K562 (cell line): Measurements from ENCODE around the gene NRP1. TPM values are rescaled to one million over a fixed set of nuclear protein-coding genes. Genes with fewer than 3 reads are reported as not detected.

Experiments
- AFF1 ChIP-seq, 2 experiments: fragments of 450-650 bp; IDR thresholded peaks; 2 replicates each; pipeline ENCODE4 v1.6.1; 2018; ENCODE audit warnings: mild to moderate bottlenecking in 2 of 2, low read depth in 1 of 2; ENCODE audit not compliant: partially characterized antibody in 2 of 2
- CHD7 ChIP-seq: fragments of 200-600 bp; sonication (generic); IDR thresholded peaks from one replicate; pipeline ENCODE4 v1.6.1; 2012; ENCODE audit warnings: mild to moderate bottlenecking, low read depth, low read length, inconsistent platforms
- MTA1 ChIP-seq: fragments of 450-650 bp; IDR thresholded peaks from 2 replicates; pipeline ENCODE4 v1.6.1; 2017; ENCODE audit warnings: borderline replicate concordance
- NR2C1 ChIP-seq, 2 experiments: fragments of 450-650 bp; IDR thresholded peaks; 2 replicates each; pipeline ENCODE4 v1.6.1; 2017; ENCODE audit warnings: mild to moderate bottlenecking in 2 of 2, antibody characterized with exemption in 1 of 2, inconsistent platforms in 1 of 2, missing compliant biosample characterization in 1 of 2, missing genetic modification characterization in 1 of 2
- PBX2 ChIP-seq, 2 experiments: IDR thresholded peaks in 1 of 2; conservative IDR thresholded peaks in 1 of 2; 2 replicates each; pipeline ENCODE4 v1.6.1; 2016; ENCODE audit warnings: low read depth in 2 of 2, mild to moderate bottlenecking in 1 of 2, missing compliant biosample characterization in 1 of 2, missing genetic modification characterization in 1 of 2, moderate library complexity in 1 of 2
- polyA plus RNA-seq, 8 experiments: library from polyadenylated mRNA; depleted of rRNA in 4 of 8; stranded (reverse) in 5 of 8; unstranded in 3 of 8; fragments of >200 nt; fragmentation: Nextera tagmentation in 2 of 8; fragmentation: Illumina TruSeq in 1 of 8; extraction: Ambion mirVana in 2 of 8; extraction: Trizol in 1 of 8; gene quantifications; 2 replicates each; pipeline versions ENCODE4 v1.2.1 to v1.2.3, GENCODE V29; 2011 to 2014; ENCODE audit warnings: inconsistent platforms in 1 of 8, missing spikeins in 1 of 8
- total RNA-seq, 7 experiments: library from RNA; depleted of rRNA in 6 of 7; stranded (reverse); fragments of >200 nt in 6 of 7; fragmentation: Illumina TruSeq in 2 of 7; extraction: Trizol in 2 of 7; gene quantifications; 2 replicates each; pipeline versions ENCODE4 v1.2.1 to v1.2.3, GENCODE V29; 2011 to 2021; ENCODE audit warnings: low replicate concordance in 1 of 7
- TF ChIP-seq, protein P1 (sequence below): fragments of 250-450 bp; sonication (Bioruptor Pico); IDR thresholded peaks from 2 replicates; pipeline ENCODE4 v1.8.0; 2021; ENCODE audit warnings: mild to moderate bottlenecking, moderate library complexity

The NRP1 gene
- total and polyA plus RNA-seq, 9 of the 15 experiments (the other 6 are each of a cell fraction or from before 2014, with no cell fraction given), result 0.01 to 0.38 (median 0.04) TPM; not detected in 5

GRCh38 chr10:33349268-33349667 lies 14.8 kb upstream of the NRP1 start (continued):
- TF ChIP-seq CHD7, result no peak
- TF ChIP-seq PBX2 (CRISPR knock-in tag; IDR thresholded peaks at IDR 0.05; ENCODE audit: low read depth), result no peak
- no peak for TF ChIP-seq PBX2 (tag; conservative IDR thresholded peaks at IDR 0.05; ENCODE audit: low read depth)
- no peak for TF ChIP-seq NR2C1 (IDR thresholded peaks at IDR 0.05)
- TF ChIP-seq NR2C1 (tag; IDR thresholded peaks at IDR 0.05), result no peak
- TF ChIP-seq, protein P1, sequence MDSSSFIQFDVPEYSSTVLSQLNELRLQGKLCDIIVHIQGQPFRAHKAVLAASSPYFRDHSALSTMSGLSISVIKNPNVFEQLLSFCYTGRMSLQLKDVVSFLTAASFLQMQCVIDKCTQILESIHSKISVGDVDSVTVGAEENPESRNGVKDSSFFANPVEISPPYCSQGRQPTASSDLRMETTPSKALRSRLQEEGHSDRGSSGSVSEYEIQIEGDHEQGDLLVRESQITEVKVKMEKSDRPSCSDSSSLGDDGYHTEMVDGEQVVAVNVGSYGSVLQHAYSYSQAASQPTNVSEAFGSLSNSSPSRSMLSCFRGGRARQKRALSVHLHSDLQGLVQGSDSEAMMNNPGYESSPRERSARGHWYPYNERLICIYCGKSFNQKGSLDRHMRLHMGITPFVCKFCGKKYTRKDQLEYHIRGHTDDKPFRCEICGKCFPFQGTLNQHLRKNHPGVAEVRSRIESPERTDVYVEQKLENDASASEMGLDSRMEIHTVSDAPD (CRISPR knock-in tag), result no peak
- no peak for TF ChIP-seq AFF1 (IDR thresholded peaks at IDR 0.05; ENCODE audit: low read depth in 1 of 2, partially characterized antibody in 2 of 2)
- no peak for TF ChIP-seq MTA1
